DMS114 treated with DMSO at 0.1 percent for 48 hours (cell line): Measurements from ENCODE around the gene FBXO42.
"Not testable (repeated sequence)": the region's sequence is repeated elsewhere in the genome, so short reads cannot be mapped to it uniquely, and the experiment has no call there.

Source experiments
- DNase-seq: peaks from one replicate; lab custom pipeline; 2025; ENCODE audit not compliant: unreplicated experiment; lab: John Stamatoyannopoulos, UW

FBXO42 gene

GRCh38 chr1:16266411-16267118, 85.7 kb downstream of the FBXO42 start:
- no peak for DNase-seq

GRCh38 chr1:16262067-16262466, 90.2 kb downstream of the FBXO42 start:
- DNase-seq: no peak

GRCh38 chr1:16260814-16261213, 91.5 kb downstream of the FBXO42 start:
- no peak for DNase-seq

- no peak for DNase-seq
Observed at GRCh38 chr1:16258591-16259135, 93.6 kb downstream of the FBXO42 start.

- DNase-seq: no peak
Observed at GRCh38 chr1:16257968-16258367, 94.3 kb downstream of the FBXO42 start.

- not testable (repeated sequence) for DNase-seq
Observed at GRCh38 chr1:16257556-16257955, 94.7 kb downstream of the FBXO42 start.

GRCh38 chr1:16256478-16256877, 95.8 kb downstream of the FBXO42 start:
- no peak for DNase-seq

- no peak for DNase-seq
Observed at GRCh38 chr1:16254263-16254928, 97.9 kb downstream of the FBXO42 start.

GRCh38 chr1:16253332-16253922, 98.9 kb downstream of the FBXO42 start:
- DNase-seq: no peak

- DNase-seq: no peak
Observed at GRCh38 chr1:16252912-16253311, 99.4 kb downstream of the FBXO42 start.

- DNase-seq: no peak
Observed at GRCh38 chr1:16251381-16251780, 100.9 kb downstream of the FBXO42 start.

GRCh38 chr1:16250524-16251251, 101.6 kb downstream of the FBXO42 start:
- DNase-seq: no peak

GRCh38 chr1:16249596-16250241, 102.6 kb downstream of the FBXO42 start:
- no peak for DNase-seq

- no peak for DNase-seq
Observed at GRCh38 chr1:16248603-16249516, 103.4 kb downstream of the FBXO42 start.

GRCh38 chr1:16248007-16248436, 104.3 kb downstream of the FBXO42 start:
- no peak for DNase-seq

GRCh38 chr1:16247441-16247840, 104.8 kb downstream of the FBXO42 start:
- no peak for DNase-seq

- no peak for DNase-seq
Observed at GRCh38 chr1:16246961-16247360, 105.3 kb downstream of the FBXO42 start.

GRCh38 chr1:16246239-16246638, 106.0 kb downstream of the FBXO42 start:
- not testable (repeated sequence) for DNase-seq

GRCh38 chr1:16245476-16246196, 106.6 kb downstream of the FBXO42 start:
- no peak for DNase-seq
